SU-DHL-6 (cell line): ENCODE results near the gene SPRED2.

ENCODE experiments used
- H2AFZ ChIP-seq: fragments of 200-600 bp; sonication (generic); 2 replicates; pipeline ENCODE4 v1.6.1; 2014; ENCODE audit warnings: low read depth, mild to moderate bottlenecking, moderate library complexity, mixed read lengths, antibody characterized with exemption, low read length; ENCODE audit not compliant: severe bottlenecking
- H3F3A ChIP-seq: fragments of 200-600 bp; shearing (Covaris generic); 2 replicates; pipeline ENCODE4 v1.6.0; 2016; ENCODE audit warnings: antibody characterized with exemption, mild to moderate bottlenecking; ENCODE audit not compliant: insufficient read depth
- H3K27ac ChIP-seq: fragments of 200-600 bp; sonication (generic); 2 replicates; pipeline ENCODE4 v1.5.1; 2016; ENCODE audit warnings: low read depth, mild to moderate bottlenecking, low read length, moderate library complexity, mixed read lengths
- H3K27me3 ChIP-seq: fragments of 200-600 bp; sonication (generic), shearing (Covaris generic); 2 replicates; pipeline ENCODE4 v1.6.0; 2014; ENCODE audit warnings: mild to moderate bottlenecking, low read length
- H3K36me3 ChIP-seq: fragments of 200-600 bp; sonication (generic); 2 replicates; pipeline ENCODE4 v1.6.1; 2014; ENCODE audit warnings: mild to moderate bottlenecking, low read length, mixed read lengths
- H3K4me2 ChIP-seq: fragments of 300-600, 200-600 bp; shearing (Covaris generic), sonication (generic); 2 replicates; pipeline ENCODE4 v1.6.0; 2014; ENCODE audit warnings: low read length, low read depth, mild to moderate bottlenecking; ENCODE audit not compliant: poor library complexity, severe bottlenecking
- H3K4me3 ChIP-seq: fragments of 200-600 bp; sonication (generic); 2 replicates; pipeline ENCODE4 v1.5.1; 2014; ENCODE audit warnings: antibody characterized with exemption, low read length, mild to moderate bottlenecking, mixed read lengths; ENCODE audit not compliant: insufficient read depth, poor library complexity, severe bottlenecking
- H3K79me2 ChIP-seq: fragments of 200-600 bp; sonication (generic); 2 replicates; pipeline ENCODE4 v1.6.1; 2014; ENCODE audit warnings: mild to moderate bottlenecking, low read length, moderate library complexity; ENCODE audit not compliant: insufficient read depth
- H3K9ac ChIP-seq: fragments of 200-600 bp; sonication (generic); 2 replicates; pipeline ENCODE4 v1.7.0; 2014; ENCODE audit warnings: mild to moderate bottlenecking, low read length
- H3K9me2 ChIP-seq: fragments of 200-600 bp; sonication (generic); replicated peaks from 2 replicates; pipeline ENCODE4 v1.6.1; 2014; ENCODE audit warnings: low read length; ENCODE audit not compliant: insufficient read depth
- H3K9me3 ChIP-seq: fragments of 200-600 bp; sonication (generic); 2 replicates; pipeline ENCODE4 v1.6.1; 2014; ENCODE audit warnings: low read length, mixed read lengths; ENCODE audit not compliant: insufficient read depth
- H4K20me1 ChIP-seq: fragments of 200-600 bp; sonication (generic); 2 replicates; pipeline ENCODE4 v1.6.1; 2014; ENCODE audit warnings: low read depth, mild to moderate bottlenecking, antibody characterized with exemption, low read length, moderate library complexity, mixed read lengths
- EZH2phosphoT487 ChIP-seq: fragments of 200-600 bp; sonication (generic), shearing (Covaris generic); conservative IDR thresholded peaks from 2 replicates; pipeline ENCODE4 v1.6.1; 2018; ENCODE audit warnings: mild to moderate bottlenecking, antibody characterized with exemption, low read length, moderate library complexity, mixed read lengths
- TF ChIP-seq, protein P1 (sequence below): fragments of 200-600 bp; sonication (generic); IDR thresholded peaks from one replicate; pipeline ENCODE4 v1.5.1; 2017; ENCODE audit warnings: antibody characterized with exemption, mild to moderate bottlenecking, low read length, moderate library complexity; ENCODE audit not compliant: insufficient read depth, poor library complexity, severe bottlenecking

The SPRED2 gene

DNA sequence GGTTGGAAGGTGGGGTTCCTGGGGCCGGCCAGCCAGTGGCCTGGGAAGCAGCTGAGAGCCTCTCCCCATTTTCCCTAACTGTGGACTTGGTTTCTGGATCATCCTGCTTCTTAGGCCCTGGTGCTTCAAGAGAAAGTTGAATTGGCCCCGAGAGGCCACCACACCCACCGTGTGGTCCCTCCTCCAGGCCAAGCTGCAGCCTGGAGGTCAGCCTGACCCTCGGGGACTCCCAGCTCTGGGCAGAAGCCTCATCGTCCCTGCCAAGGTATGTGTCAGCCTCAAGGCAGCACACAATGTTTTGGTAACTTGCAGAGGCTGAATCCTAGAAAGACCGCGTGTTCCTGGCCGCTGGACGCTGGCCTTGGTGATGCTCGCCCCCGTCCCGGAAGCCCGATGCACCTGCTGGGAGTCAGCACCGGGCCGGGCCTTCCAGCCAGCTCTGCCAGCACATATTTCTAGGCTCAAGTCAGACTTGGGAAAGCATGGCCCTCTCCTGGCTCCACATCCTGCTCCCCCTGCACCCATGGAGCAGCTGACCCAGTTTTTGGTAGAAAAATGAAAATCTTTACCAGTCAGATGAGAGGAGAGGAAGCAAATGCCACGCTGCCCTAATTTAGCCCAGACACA, 132.2 kb downstream of the SPRED2 start:
- no peaks in the 10 kb centered on the region for H3K27me3 ChIP-seq
- peak overlapping the region; percentile 98 for H3K27ac ChIP-seq
- no peaks in the 10 kb centered on the region for H3K9me3 ChIP-seq
- no peak for TF ChIP-seq EZH2phosphoT487
- TF ChIP-seq, protein P1, sequence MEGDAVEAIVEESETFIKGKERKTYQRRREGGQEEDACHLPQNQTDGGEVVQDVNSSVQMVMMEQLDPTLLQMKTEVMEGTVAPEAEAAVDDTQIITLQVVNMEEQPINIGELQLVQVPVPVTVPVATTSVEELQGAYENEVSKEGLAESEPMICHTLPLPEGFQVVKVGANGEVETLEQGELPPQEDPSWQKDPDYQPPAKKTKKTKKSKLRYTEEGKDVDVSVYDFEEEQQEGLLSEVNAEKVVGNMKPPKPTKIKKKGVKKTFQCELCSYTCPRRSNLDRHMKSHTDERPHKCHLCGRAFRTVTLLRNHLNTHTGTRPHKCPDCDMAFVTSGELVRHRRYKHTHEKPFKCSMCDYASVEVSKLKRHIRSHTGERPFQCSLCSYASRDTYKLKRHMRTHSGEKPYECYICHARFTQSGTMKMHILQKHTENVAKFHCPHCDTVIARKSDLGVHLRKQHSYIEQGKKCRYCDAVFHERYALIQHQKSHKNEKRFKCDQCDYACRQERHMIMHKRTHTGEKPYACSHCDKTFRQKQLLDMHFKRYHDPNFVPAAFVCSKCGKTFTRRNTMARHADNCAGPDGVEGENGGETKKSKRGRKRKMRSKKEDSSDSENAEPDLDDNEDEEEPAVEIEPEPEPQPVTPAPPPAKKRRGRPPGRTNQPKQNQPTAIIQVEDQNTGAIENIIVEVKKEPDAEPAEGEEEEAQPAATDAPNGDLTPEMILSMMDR, result no peak
- no peaks in the 10 kb centered on the region for H3K9me2 ChIP-seq
- H3K36me3 ChIP-seq, result no peaks in the 10 kb centered on the region
- peak overlapping the region; percentile 85 for H3K4me2 ChIP-seq
- H3K4me3 ChIP-seq, result peak overlapping the region; percentile 3
- H4K20me1 ChIP-seq, result no peaks in the 10 kb centered on the region
- peak overlapping the region; percentile 55 for H3K9ac ChIP-seq
- no peak overlapping the region for H2AFZ ChIP-seq
- peaks cover 48% of the 10 kb centered on the region for H3F3A ChIP-seq
- H3K79me2 ChIP-seq, result no peaks in the 10 kb centered on the region

DNA sequence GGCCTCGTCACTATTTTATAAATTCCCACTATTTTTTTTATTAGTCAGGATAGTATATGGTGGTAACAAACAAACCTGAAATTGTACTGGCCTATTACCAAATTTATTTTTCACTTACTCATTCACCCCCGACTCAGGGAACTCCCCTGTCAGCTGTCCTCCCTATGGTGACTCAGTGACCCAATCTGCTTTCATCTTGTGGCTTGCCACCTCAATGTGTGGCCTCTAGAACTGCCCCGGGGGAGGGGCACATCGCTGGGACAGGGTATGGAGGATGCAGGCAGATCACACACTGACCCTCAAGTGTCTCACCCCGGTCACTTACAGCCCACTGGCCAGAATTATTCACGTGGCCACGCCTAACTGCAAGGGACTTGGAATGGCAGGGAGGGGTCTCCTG, 133.2 kb downstream of the SPRED2 start:
- H3K9me2 ChIP-seq, result no peaks in the 10 kb centered on the region
- no peaks in the 10 kb centered on the region for H4K20me1 ChIP-seq
- TF ChIP-seq, protein P1, result no peak
- TF ChIP-seq EZH2phosphoT487, result no peak
- H3K27ac ChIP-seq, result no peak overlapping the region
- no peaks in the 10 kb centered on the region for H3K36me3 ChIP-seq
- no peak overlapping the region for H2AFZ ChIP-seq
- H3K9me3 ChIP-seq, result no peaks in the 10 kb centered on the region
- no peak overlapping the region for H3K9ac ChIP-seq
- peaks cover 45% of the 10 kb centered on the region for H3F3A ChIP-seq
- no peaks in the 10 kb centered on the region for H3K27me3 ChIP-seq
- H3K79me2 ChIP-seq, result no peaks in the 10 kb centered on the region
- no peak overlapping the region for H3K4me3 ChIP-seq
- no peak overlapping the region for H3K4me2 ChIP-seq

DNA sequence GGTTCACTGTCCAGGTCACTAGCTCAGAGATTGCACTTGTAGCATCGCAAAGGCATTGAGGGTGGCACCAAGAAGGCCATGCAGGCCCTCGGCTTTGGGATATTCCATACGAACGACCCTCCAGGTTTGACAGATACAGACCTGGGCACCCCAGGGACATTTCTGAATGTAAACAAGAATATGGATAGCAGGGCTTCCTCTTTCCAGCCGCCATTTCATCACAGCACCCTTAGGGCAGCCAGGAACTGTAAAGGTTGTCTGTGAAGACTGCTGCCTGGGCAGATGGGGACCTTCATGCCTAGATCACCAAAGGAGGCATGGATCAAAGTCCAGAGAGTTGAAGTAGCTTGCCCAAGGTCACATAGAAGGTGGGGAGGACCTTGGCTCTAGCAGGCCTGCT, 134.3 kb downstream of the SPRED2 start:
- Histone ChIP-seq H2AFZ (no peak overlapping the region), H3K4me2 (no peak overlapping the region), H3K4me3 (no peak overlapping the region), H3F3A (peaks cover 44% of the 10 kb centered on the region), H3K36me3 (no peaks in the 10 kb centered on the region), H3K27ac (no peak overlapping the region), H3K79me2 (no peaks in the 10 kb centered on the region), H4K20me1 (no peaks in the 10 kb centered on the region), H3K9ac (no peak overlapping the region), H3K9me3 (no peaks in the 10 kb centered on the region), H3K27me3 (no peaks in the 10 kb centered on the region), H3K9me2 (no peaks in the 10 kb centered on the region)
- no peak for TF ChIP-seq EZH2phosphoT487
- TF ChIP-seq, protein P1, result no peak
